ENCODE data around the gene GPX1.

GPX1 gene

GRCh38 chr3:49371946-49372345, 13.8 kb upstream of the GPX1 start:
- Histone ChIP-seq H3K9me3 (ENCODE audit: low read length) (no peaks in the 10 kb centered on the region), H3K4me2 (ENCODE audit: low read length) (no peak overlapping the region), H3K4me1 (ENCODE audit: insufficient read depth, low read length, severe bottlenecking) (no peaks in the 10 kb centered on the region), H2AFZ (ENCODE audit: low read length) (no peak overlapping the region), H3F3A (ENCODE audit: insufficient read depth, low read length) (no peaks in the 10 kb centered on the region), H3K4me3 (ENCODE audit: low read depth, low read length, poor library complexity, severe bottlenecking) (no peak overlapping the region), H4K20me1 (ENCODE audit: insufficient read depth, low read length) (no peaks in the 10 kb centered on the region), H3K9ac (ENCODE audit: low read length) (no peak overlapping the region), H3K27me3 (ENCODE audit: insufficient read depth, low read length) (no peaks in the 10 kb centered on the region), H3K9me2 (ENCODE audit: low read depth, low read length) (no peaks in the 10 kb centered on the region), H3K36me3 (ENCODE audit: insufficient read depth, low read length) (peaks cover 90% of the 10 kb centered on the region), H3K79me2 (ENCODE audit: insufficient read depth, low read length) (peaks cover 40% of the 10 kb centered on the region), H3K27ac (ENCODE audit: low read depth, low read length, poor library complexity, severe bottlenecking) (no peak overlapping the region)
- TF ChIP-seq EZH2 (IDR thresholded peaks at IDR 0.05; ENCODE audit: borderline replicate concordance, low read length) = no peak
- TF ChIP-seq CTCF (IDR thresholded peaks at IDR 0.05; ENCODE audit: low read length) = no peak

- peaks cover 29% of the 10 kb centered on the region for H3K79me2 ChIP-seq (ENCODE audit: insufficient read depth, low read length)
- TF ChIP-seq CTCF (IDR thresholded peaks at IDR 0.05; ENCODE audit: low read length) (no peak), EZH2 (IDR thresholded peaks at IDR 0.05; ENCODE audit: borderline replicate concordance, low read length) (no peak)
Measured at GRCh38 chr3:49370585-49371290, 12.6 kb upstream of the GPX1 start.

GRCh38 chr3:49362561-49362960, 4.4 kb upstream of the GPX1 start:
- no peaks in the 10 kb centered on the region for H3K79me2 ChIP-seq (ENCODE audit: insufficient read depth, low read length)

More at GRCh38 chr3:49370585-49371290, 12.6 kb upstream of the GPX1 start:
- H3F3A ChIP-seq (ENCODE audit: insufficient read depth, low read length) = no peaks in the 10 kb centered on the region
- H4K20me1 ChIP-seq (ENCODE audit: insufficient read depth, low read length) = no peaks in the 10 kb centered on the region
- no peaks in the 10 kb centered on the region for H3K9me2 ChIP-seq (ENCODE audit: low read depth, low read length)
- H2AFZ ChIP-seq (ENCODE audit: low read length) = no peak overlapping the region
- no peak overlapping the region for H3K4me2 ChIP-seq (ENCODE audit: low read length)
- H3K27me3 ChIP-seq (ENCODE audit: insufficient read depth, low read length) = no peaks in the 10 kb centered on the region
- no peak overlapping the region for H3K4me3 ChIP-seq (ENCODE audit: low read depth, low read length, poor library complexity, severe bottlenecking)
- H3K27ac ChIP-seq (ENCODE audit: low read depth, low read length, poor library complexity, severe bottlenecking) = no peak overlapping the region
- H3K36me3 ChIP-seq (ENCODE audit: insufficient read depth, low read length) = peaks cover 95% of the 10 kb centered on the region
- no peak overlapping the region for H3K9ac ChIP-seq (ENCODE audit: low read length)
- no peaks in the 10 kb centered on the region for H3K4me1 ChIP-seq (ENCODE audit: insufficient read depth, low read length, severe bottlenecking)
- no peaks in the 10 kb centered on the region for H3K9me3 ChIP-seq (ENCODE audit: low read length)

More at GRCh38 chr3:49362561-49362960, 4.4 kb upstream of the GPX1 start:
- Histone ChIP-seq H3K9me3 (ENCODE audit: low read length) (no peaks in the 10 kb centered on the region), H4K20me1 (ENCODE audit: insufficient read depth, low read length) (no peaks in the 10 kb centered on the region), H3K9me2 (ENCODE audit: low read depth, low read length) (no peaks in the 10 kb centered on the region), H3K27me3 (ENCODE audit: insufficient read depth, low read length) (no peaks in the 10 kb centered on the region), H3F3A (ENCODE audit: insufficient read depth, low read length) (peaks cover 12% of the 10 kb centered on the region), H3K4me3 (ENCODE audit: low read depth, low read length, poor library complexity, severe bottlenecking) (no peak overlapping the region), H3K4me2 (ENCODE audit: low read length) (no peak overlapping the region), H2AFZ (ENCODE audit: low read length) (no peak overlapping the region), H3K27ac (ENCODE audit: low read depth, low read length, poor library complexity, severe bottlenecking) (no peak overlapping the region), H3K36me3 (ENCODE audit: insufficient read depth, low read length) (peaks cover 87% of the 10 kb centered on the region), H3K9ac (ENCODE audit: low read length) (no peak overlapping the region), H3K4me1 (ENCODE audit: insufficient read depth, low read length, severe bottlenecking) (peaks cover 13% of the 10 kb centered on the region)
- TF ChIP-seq EZH2 (IDR thresholded peaks at IDR 0.05; ENCODE audit: borderline replicate concordance, low read length) (no peak), CTCF (IDR thresholded peaks at IDR 0.05; ENCODE audit: low read length) (no peak)

All from OCI-LY1 (cell line).